Epithelial cell of proximal tubule (primary cell): Measurements from ENCODE around the gene PRAMEF12. TPM values are rescaled to one million over a fixed set of nuclear protein-coding genes. Genes with fewer than 3 reads are reported as not detected.
"Not testable (repeated sequence)": the region's sequence is repeated elsewhere in the genome, so short reads cannot be mapped to it uniquely, and the experiment has no call there.

Source experiments
- DNase-seq: peaks from one replicate; pipeline ENCODE4 v3.0.0-alpha.2; 2011; ENCODE audit warnings: low read depth
- H3K4me3 ChIP-seq: 2 replicates; pipeline ENCODE4 v1.5.1; 2011; ENCODE audit warnings: low read depth, mild to moderate bottlenecking, low read length
- total RNA-seq: library from RNA; depleted of rRNA; stranded (reverse); fragments of >200 nt; gene quantifications from 2 replicates; pipeline ENCODE4 v1.2.3, GENCODE V29; 2015
- TF ChIP-seq, protein P1 (sequence below): conservative IDR thresholded peaks from 2 replicates; pipeline ENCODE4 v1.5.1; 2012; ENCODE audit warnings: low read depth, mild to moderate bottlenecking, low read length

PRAMEF12 gene
- not detected in 2 replicates for total RNA-seq

DNA sequence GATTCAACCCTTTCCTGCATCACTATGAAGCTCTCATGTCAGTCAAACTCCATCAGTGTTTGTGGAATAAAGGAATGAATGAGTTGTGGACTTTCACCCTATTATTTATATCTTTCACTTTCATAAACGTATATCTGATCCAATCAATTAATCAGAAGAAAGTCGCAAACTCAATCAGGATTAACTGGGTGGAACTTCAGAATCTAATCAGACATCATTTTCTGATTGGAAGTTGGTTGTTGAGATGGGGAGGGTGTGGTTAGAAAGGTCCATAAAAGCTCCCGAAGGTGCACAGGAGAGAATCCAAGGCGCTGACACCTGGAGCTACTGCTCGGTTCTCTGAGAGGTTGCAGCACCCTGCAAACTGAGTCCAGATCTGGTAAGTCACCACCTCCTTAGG is at the start of gene PRAMEF12:
Gene PRAMEF12, plus strand, starts transcription at position 301 of the 400 bp plus-strand sequence. CDS start 1,130 bp downstream, outside the sequence.
- no peak within 1 kb of the TSS for H3K4me3 ChIP-seq
- no peak for DNase-seq
- TF ChIP-seq, protein P1, sequence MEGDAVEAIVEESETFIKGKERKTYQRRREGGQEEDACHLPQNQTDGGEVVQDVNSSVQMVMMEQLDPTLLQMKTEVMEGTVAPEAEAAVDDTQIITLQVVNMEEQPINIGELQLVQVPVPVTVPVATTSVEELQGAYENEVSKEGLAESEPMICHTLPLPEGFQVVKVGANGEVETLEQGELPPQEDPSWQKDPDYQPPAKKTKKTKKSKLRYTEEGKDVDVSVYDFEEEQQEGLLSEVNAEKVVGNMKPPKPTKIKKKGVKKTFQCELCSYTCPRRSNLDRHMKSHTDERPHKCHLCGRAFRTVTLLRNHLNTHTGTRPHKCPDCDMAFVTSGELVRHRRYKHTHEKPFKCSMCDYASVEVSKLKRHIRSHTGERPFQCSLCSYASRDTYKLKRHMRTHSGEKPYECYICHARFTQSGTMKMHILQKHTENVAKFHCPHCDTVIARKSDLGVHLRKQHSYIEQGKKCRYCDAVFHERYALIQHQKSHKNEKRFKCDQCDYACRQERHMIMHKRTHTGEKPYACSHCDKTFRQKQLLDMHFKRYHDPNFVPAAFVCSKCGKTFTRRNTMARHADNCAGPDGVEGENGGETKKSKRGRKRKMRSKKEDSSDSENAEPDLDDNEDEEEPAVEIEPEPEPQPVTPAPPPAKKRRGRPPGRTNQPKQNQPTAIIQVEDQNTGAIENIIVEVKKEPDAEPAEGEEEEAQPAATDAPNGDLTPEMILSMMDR = no peak

DNA sequence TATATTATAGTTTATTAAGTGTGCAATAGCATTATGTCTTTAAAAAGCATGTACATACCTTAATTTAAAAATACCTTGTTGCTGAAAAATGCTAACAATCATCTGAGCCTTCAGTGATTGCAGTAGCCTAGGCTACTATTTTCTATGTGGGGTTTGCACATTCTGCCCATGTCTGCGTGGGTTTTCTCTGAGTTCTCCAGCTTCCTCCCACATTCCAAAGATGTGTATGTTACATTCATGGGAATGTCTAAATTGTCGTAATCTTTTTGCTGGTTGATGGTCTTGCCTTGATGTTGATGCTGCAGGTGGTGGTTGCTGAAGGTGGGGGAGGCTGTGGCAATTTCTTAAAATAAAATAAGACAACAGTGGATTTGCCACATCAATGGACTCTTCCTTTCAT is 45.1 kb upstream of the PRAMEF12 start:
- TF ChIP-seq, protein P1 = no peak
- DNase-seq = no peak
- no peak overlapping the region for H3K4me3 ChIP-seq

DNA sequence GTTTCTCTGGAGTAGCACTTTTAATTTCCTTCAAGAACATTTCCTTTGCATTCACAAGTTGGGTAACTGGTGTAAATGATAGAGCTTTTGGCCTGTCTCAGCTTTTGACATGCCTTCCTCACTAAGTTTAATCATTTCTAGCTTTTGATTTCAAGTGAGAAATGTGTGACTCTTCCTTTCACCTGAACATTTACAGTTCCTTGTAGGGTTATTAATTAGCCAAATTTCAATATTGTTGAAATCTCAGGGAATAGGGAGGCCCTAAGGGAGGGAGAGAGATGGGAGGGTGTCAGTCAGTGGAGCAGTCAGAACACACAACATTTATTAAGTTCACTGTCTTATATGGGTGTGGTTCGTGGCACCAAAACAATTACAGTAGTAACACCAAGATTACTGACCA is 43.4 kb upstream of the PRAMEF12 start:
- no peak for DNase-seq
- H3K4me3 ChIP-seq = no peak overlapping the region
- TF ChIP-seq, protein P1 = no peak

DNA sequence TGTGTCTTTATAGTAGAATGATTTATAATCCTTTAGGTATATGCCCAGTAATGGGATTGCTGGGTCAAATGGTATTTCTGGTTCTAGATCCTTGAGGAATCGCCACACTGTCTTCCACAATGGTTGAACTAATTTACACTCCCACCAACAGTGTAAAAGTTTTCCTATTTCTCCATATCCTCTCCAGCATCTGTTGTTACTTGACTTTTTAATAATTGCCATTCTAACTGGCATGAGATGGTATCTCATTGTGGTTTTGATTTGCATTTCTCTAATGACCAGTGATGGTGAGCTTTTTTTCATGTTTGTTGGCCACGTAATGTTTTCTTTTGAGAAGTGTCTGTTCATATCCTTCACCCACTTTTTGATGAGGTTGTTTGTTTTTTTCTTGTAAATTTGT is 42.5 kb upstream of the PRAMEF12 start:
- H3K4me3 ChIP-seq, DNase-seq: not testable (repeated sequence)

DNA sequence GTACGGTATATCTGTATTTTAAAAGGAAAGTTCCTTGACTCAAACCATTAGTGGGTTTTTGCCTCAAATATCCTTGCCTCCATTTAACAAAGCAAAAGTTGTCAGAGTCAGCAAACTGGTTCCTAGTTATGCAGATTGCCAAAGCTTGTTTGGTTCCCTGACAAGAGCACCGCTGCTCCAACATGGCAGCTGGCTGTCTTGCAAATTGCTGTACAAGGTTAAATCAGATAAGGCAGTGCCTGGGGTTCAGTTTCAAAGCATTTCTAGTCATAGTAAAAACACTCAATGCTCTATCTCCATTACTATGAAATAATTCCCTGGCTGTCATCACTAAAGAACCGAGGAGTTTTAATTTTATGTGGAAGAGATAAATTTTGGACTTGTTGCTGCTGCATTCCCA is 38.9 kb upstream of the PRAMEF12 start:
- TF ChIP-seq, protein P1 = no peak
- DNase-seq = no peak
- no peak overlapping the region for H3K4me3 ChIP-seq

DNA sequence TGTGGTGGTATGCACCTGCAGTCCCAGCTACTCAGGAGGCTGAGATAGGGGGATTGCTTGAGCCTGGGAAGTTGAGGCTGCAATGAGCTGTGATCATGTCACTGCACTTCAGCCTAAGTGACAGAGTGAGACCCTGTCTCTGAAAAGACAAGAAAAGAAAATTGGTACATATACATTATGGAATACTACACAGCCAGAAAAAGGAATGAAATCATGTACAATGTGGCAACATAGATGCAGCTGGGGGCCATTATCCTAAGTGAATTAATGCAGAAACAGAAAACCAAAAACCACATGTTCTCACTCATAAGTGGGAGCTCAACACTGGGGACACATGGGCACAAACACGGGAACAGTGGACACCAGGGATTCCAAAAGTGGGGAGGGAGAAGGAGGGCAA is 34.6 kb upstream of the PRAMEF12 start:
- DNase-seq = no peak
- no peak overlapping the region for H3K4me3 ChIP-seq
- TF ChIP-seq, protein P1 = no peak

DNA sequence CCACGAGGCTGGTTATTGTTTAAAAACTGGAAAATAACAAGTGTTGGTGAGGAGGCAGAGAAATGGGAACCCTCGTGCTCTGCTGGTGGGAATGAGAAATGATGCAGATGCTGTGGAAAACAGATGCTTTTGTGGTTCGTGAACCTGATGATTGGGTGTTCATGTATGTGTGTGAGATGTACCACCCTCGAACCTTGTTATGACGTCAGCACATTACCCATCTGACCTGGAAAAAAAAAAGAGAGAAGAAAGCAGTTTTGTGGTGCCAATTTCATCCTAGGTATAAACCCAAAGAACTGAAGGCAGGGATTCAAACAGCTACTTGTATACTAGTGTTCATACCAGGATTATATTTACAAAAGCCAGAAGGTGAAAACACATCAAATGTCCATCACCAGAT is 33.9 kb upstream of the PRAMEF12 start:
- TF ChIP-seq, protein P1 = no peak
- H3K4me3 ChIP-seq = no peak overlapping the region
- DNase-seq = no peak

DNA sequence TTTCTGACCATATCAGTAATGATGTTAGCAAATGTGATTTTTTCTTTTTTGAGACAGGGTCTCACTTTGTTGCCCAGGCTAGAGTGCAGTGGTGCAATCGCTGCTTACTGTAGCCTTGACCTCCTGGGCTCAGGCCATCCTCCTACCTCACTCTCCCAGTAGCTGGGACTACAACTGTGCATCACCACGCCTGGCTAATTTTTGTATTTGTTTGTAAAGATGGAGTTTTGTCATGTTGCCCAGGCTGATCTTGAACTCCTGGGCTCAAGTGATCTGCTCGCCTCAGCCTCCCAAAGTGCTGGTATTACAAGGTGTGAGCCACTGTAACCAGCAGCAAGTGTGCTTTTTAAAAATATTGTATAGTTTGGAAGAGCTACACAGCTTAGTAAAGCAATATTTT is 31.6 kb upstream of the PRAMEF12 start:
- TF ChIP-seq, protein P1 = no peak
- DNase-seq = no peak
- H3K4me3 ChIP-seq = no peak overlapping the region
